ENCODE results near the gene TNFRSF4.

The TNFRSF4 gene

GRCh38 chr1:1194723-1195122 lies 19.2 kb downstream of the TNFRSF4 start:
- no peak overlapping the region for H3K4me3 ChIP-seq
- DNase-seq (ENCODE audit: low spot score): no peak
- TF ChIP-seq CTCF (IDR thresholded peaks at IDR 0.05): no peak
- no peak overlapping the region for H3K27ac ChIP-seq

GRCh38 chr1:1191734-1192133 lies 22.2 kb downstream of the TNFRSF4 start:
- Histone ChIP-seq H3K4me3 (no peak overlapping the region), H3K27ac (no peak overlapping the region)
- DNase-seq (ENCODE audit: low spot score): no peak
- no peak for TF ChIP-seq CTCF (IDR thresholded peaks at IDR 0.05)

GRCh38 chr1:1189111-1189510 lies 24.8 kb downstream of the TNFRSF4 start:
- no peak for DNase-seq (ENCODE audit: low spot score)
- H3K27ac ChIP-seq: no peak overlapping the region
- H3K4me3 ChIP-seq: no peak overlapping the region
- no peak for TF ChIP-seq CTCF (IDR thresholded peaks at IDR 0.05)

GRCh38 chr1:1187938-1188337 lies 26.0 kb downstream of the TNFRSF4 start:
- Histone ChIP-seq H3K27ac (no peak overlapping the region), H3K4me3 (no peak overlapping the region)
- no peak for DNase-seq (ENCODE audit: low spot score)
- TF ChIP-seq CTCF (IDR thresholded peaks at IDR 0.05): no peak

- TF ChIP-seq CTCF (IDR thresholded peaks at IDR 0.05): no peak
These were observed 28.7 kb downstream of the TNFRSF4 start for GRCh38 chr1:1185101-1185765.

GRCh38 chr1:1183833-1184775 lies 29.8 kb downstream of the TNFRSF4 start:
- DNase-seq (ENCODE audit: low spot score): no peak
- no peak for TF ChIP-seq CTCF (IDR thresholded peaks at IDR 0.05)

More at GRCh38 chr1:1185101-1185765, 28.7 kb downstream of the TNFRSF4 start:
- no peak overlapping the region for H3K27ac ChIP-seq
- DNase-seq (ENCODE audit: low spot score): no peak
- no peak overlapping the region for H3K4me3 ChIP-seq

More at GRCh38 chr1:1183833-1184775, 29.8 kb downstream of the TNFRSF4 start:
- Histone ChIP-seq H3K4me3 (no peak overlapping the region), H3K27ac (no peak overlapping the region)
